GM18499 (cell line): ENCODE data around the gene ARRDC1.
"Not testable (repeated sequence)": the region's sequence is repeated elsewhere in the genome, so short reads cannot be mapped to it uniquely, and the experiment has no call there.

Experiments
- ATAC-seq: cut with Tn5 transposase; IDR thresholded peaks from one replicate; pipeline ENCODE4 v1.9.1; 2021; ENCODE audit warnings: moderate number of reproducible peaks; ENCODE audit not compliant: insufficient read depth, unreplicated experiment

ARRDC1 gene

DNA sequence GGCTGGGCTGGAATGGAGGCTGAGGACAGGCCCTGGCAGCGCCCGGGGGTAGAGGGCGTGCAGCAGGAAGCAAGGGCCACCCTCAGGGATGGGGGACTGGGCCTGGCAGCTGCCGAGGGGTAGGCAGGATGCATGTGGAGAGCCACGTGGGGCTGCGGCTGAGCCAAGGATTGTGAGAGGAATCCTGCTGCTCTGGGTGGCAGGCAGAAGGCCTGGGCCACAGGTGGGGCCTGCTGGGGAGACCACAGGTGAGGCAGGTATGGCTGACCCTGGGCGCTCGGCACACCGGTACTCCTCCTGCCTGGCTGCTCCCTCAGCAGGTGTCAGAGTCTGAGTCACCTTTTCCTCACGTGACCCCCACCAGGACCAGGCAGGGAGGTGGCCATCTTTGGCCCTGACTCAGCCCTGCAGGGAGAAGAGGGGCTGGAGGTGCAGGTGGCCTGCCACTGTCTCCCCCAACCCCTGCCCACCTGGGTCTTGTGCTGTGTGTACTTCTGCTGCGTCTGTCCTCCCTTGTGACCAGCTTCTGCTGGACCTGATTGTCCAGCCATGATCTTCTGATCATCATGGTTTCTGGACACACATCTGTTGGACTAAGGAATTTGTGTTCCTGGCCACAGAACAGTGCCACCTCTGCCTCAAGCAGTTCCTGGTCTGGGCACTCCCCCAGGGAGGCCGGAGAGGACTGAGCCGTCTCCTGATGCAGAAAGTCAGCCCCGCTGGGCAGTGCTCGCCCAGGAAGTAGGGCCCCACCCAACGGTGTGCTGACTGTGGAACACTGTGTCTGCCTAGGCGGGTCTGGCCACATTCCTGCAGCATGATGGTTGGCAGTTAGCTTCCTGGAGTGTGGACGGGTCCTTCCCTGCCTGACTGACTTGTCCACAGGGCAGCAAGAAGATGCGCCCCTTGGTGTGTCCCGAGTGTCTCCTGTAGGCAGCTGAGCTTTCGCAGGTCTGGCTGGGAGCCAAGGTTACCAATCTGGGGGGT is 6.4 kb downstream of the ARRDC1 start:
- ATAC-seq, result no peak

- no peak for ATAC-seq
These were observed 7.3 kb downstream of the ARRDC1 start for GRCh38 chr9:137612741-137613142.

- ATAC-seq, result no peak
These were observed 7.8 kb downstream of the ARRDC1 start for GRCh38 chr9:137613259-137613658.

- no peak for ATAC-seq
These were observed 8.4 kb downstream of the ARRDC1 start for GRCh38 chr9:137613738-137614523.

DNA sequence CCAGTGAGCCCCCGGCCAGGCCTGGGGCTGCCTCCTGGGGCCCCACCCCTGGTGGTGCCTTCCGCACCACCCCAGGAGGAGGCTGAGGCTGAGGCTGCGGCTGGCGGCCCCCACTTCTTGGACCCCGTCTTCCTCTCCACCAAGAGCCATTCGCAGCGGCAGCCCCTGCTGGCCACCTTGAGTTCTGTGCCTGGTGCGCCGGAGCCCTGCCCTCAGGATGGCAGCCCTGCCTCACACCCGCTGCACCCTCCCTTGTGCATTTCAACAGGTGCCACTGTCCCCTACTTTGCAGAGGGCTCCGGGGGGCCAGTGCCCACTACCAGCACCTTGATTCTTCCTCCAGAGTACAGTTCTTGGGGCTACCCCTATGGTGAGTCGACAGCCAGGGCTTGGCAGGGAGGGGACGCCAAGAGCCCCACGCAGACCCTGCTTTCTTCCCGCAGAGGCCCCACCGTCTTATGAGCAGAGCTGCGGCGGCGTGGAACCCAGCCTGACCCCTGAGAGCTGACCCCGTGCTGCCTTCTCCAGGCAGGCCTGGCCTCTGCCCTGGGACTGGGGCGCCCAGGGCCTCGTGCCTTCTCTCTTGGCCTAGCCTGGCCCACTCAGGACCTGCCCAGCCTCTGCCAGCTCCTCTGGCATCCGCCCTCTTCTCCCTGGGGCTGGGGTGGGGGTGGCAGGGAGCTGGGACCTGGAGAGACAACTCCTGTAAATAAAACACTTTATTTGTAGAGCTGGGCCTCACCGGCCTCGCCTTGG is 9.3 kb downstream of the ARRDC1 start:
- ATAC-seq, result no peak

DNA sequence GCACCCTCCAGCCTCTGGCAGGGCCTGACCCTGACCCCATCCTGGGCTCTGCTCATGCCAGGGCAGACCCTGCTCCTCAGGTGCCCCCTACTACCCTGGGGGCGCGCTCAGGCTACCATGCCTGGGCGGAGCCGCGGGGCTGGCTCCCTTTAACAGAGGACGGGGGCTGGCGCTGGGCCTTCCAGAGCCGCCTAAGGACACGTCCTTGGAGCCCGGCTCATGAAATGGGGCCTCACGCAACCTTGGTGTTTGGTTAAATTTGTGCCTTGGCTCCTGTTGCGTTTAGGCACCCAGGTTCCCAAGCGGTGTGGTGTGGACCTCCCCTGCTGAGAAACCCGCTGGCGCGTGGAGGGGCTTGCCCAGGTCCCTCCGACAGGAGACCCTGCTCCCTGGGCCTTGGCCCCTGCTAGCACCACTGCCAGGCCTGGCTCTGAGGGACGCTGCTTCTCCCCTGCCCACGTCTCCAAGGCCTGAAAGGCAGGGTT is 9.9 kb downstream of the ARRDC1 start:
- no peak for ATAC-seq

GRCh38 chr9:137618105-137619067 is 12.9 kb downstream of the ARRDC1 start, which contains the start of gene EHMT1:
EHMT1 (plus strand) TSS chr9:137619005; CDS start chr9:137619029, 24 bp downstream.
- no peak for ATAC-seq

- ATAC-seq, result no peak
These were observed 14.0 kb downstream of the ARRDC1 start for GRCh38 chr9:137619240-137620047.

DNA sequence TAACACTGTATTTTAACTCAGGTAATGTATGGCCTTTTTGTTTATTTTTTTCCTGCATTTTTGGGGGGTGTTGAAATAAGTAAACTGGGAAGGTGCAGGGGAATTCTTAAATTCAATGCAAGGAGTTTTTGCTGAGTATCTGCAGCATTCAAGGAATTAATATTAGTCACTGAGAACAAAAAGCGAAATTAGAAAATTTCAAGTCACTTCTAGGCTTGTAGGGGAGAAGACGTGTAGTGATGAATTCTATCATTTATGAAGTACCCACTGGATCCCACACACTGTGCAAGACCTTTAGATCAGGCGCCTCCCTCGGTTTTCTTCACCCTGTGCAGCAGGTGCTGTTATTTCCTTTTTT is 14.5 kb downstream of the ARRDC1 start:
- no peak for ATAC-seq

- no peak for ATAC-seq
These were observed 15.1 kb downstream of the ARRDC1 start for GRCh38 chr9:137620581-137620980.

DNA sequence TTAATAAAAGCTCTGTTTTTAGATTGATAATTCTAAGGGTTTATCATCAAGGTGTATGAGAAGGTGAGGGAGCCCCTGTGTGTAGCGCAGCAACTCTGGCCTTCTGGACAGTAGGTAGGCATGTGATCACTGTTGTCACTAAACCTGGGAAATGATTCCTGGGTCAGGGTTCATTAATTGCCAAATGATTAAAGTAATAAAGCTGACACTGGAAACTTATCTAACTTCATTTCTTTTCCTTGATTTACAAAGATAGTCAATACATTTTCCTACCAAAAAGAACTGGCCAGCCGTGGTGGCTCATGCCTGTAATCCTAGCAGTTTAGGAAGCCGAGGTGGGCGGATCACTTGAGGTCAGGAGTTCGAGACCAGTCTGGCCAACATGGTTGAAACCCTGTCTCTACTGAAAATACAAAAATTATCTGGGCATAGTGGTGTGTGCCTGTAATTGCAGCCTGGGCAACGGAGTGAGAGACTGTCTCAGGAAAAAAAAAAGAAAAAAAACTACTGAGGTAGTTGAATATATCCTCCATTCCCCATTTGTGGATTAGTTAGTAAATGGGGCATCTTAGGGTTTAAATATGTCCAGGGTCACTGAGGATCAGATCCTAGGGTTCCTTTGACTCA is 15.8 kb downstream of the ARRDC1 start:
- no peak for ATAC-seq

GRCh38 chr9:137622211-137622610 is 16.7 kb downstream of the ARRDC1 start:
- ATAC-seq, result not testable (repeated sequence)

GRCh38 chr9:137626464-137626863 is 21.0 kb downstream of the ARRDC1 start:
- ATAC-seq, result no peak

GRCh38 chr9:137627406-137627805 is 21.9 kb downstream of the ARRDC1 start:
- not testable (repeated sequence) for ATAC-seq

GRCh38 chr9:137630126-137630525 is 24.6 kb downstream of the ARRDC1 start:
- ATAC-seq, result no peak

- no peak for ATAC-seq
These were observed 25.2 kb downstream of the ARRDC1 start for GRCh38 chr9:137630679-137631078.

- no peak for ATAC-seq
These were observed 26.1 kb downstream of the ARRDC1 start for GRCh38 chr9:137631345-137632229.
